Spleen (tissue), 7 donors: Measurements from ENCODE around the gene EYA2.

Source experiments
- CTCF ChIP-seq, 11 experiments: fragments of 200-600 bp in 7 of 11; fragments of 450-650 bp in 4 of 11; sonication (generic) in 4 of 11; IDR thresholded peaks in 8 of 11; conservative IDR thresholded peaks in 3 of 11; 1 replicate in 7 of 11; 2 replicates in 4 of 11; pipeline versions ENCODE4 v1.4.0 to v1.8.0; 2016 to 2021; ENCODE audit warnings: antibody characterized with exemption in 11 of 11, inconsistent platforms in 4 of 11, mild to moderate bottlenecking in 1 of 11
- POLR2A ChIP-seq, 3 donors: fragments of 450-650 bp; IDR thresholded peaks; one replicate each; pipeline ENCODE4 v1.5.1; 2017; ENCODE audit warnings: antibody characterized with exemption in 3 of 3, mild to moderate bottlenecking in 1 of 3
- donor health status: DM: no; HTN: no; CAD: no; lungs with moderate emphysema.
- donor health status: DM: no; HTN: no; CAD: no.
- donor health status: DM: no; HTN: no; CAD: no.

DNA sequence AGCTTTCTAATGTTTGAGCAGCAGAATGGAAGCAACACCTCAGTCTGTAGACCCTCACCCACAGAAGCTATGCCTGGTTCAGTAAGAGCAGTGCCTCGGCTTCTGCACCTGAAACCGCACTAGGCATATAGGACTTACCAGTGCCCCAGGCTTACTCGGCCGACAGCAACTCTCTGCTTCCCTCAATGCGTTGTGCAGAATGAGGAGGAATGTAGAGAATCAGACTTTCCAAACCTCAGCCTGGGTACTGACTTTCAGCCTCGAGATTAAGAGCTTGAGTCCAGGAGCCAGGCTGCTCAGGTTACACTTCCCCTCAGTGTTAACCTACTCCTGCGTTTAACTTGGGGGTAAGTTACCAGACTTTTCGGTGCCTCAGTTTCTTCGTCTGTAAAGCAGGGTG, 8.6 kb downstream of the EYA2 start:
- TF ChIP-seq CTCF (IDR thresholded peaks at IDR 0.05 in 8 of 11, conservative IDR thresholded peaks at IDR 0.05 in 3 of 11): no peak
- TF ChIP-seq POLR2A (IDR thresholded peaks at IDR 0.05): no peak
